Heart right ventricle (tissue), 16 donors: Measurements from ENCODE around the gene FREM2. TPM values are rescaled to one million over a fixed set of nuclear protein-coding genes. Genes with fewer than 3 reads are reported as not detected.
A peak's percentile ranks its signal among the peaks of the same experiment; 100 is the strongest.

ENCODE experiments used
- ATAC-seq, 8 donors: fragments of 200-7000 bp; cut with Tn5 transposase; one replicate each; pipeline ENCODE4 v1.9.1; 2020; ENCODE audit warnings: mild to moderate bottlenecking in 8 of 8, moderate library complexity in 8 of 8, moderate number of reproducible peaks in 1 of 8
- DNase-seq, 2 donors: peaks; one replicate each; pipeline ENCODE4 v3.0.0-alpha.2; 2020
- H3K27ac ChIP-seq, 10 donors: fragments of 200-600 bp; sonication (generic) in 2 of 10; one replicate each; pipeline versions ENCODE4 v1.5.0 to v1.8.0; 2020 to 2022; ENCODE audit warnings: mild to moderate bottlenecking in 3 of 10
- H3K27me3 ChIP-seq, 7 donors: fragments of 200-600 bp; one replicate each; pipeline ENCODE4 v1.8.0; 2021 to 2022; ENCODE audit warnings: mild to moderate bottlenecking in 2 of 7
- H3K36me3 ChIP-seq, 9 donors: fragments of 200-600 bp; sonication (generic) in 1 of 9; one replicate each; pipeline versions ENCODE4 v1.5.0 to v1.8.0; 2020 to 2022; ENCODE audit warnings: mild to moderate bottlenecking in 2 of 9
- H3K4me1 ChIP-seq, 9 donors: fragments of 200-600 bp; sonication (generic) in 1 of 9; one replicate each; pipeline versions ENCODE4 v1.5.0 to v1.8.0; 2020 to 2022; ENCODE audit warnings: mild to moderate bottlenecking in 4 of 9
- H3K4me3 ChIP-seq, 10 donors: fragments of 200-600 bp; sonication (generic) in 2 of 10; one replicate each; pipeline versions ENCODE4 v1.5.0 to v1.8.0; 2020 to 2022; ENCODE audit warnings: mild to moderate bottlenecking in 7 of 10, moderate library complexity in 2 of 10
- H3K9me3 ChIP-seq, 11 donors: fragments of 200-600 bp in 10 of 11; sonication (generic) in 2 of 11; one replicate each; pipeline versions ENCODE4 v1.5.0 to v1.8.0; 2013 to 2022; ENCODE audit warnings: mild to moderate bottlenecking in 2 of 11, control low read depth in 1 of 11, moderate library complexity in 1 of 11
- CTCF ChIP-seq, 9 donors: fragments of 200-600 bp; sonication (generic) in 2 of 9; IDR thresholded peaks; one replicate each; pipeline versions ENCODE4 v1.5.0 to v1.8.0; 2021 to 2022; ENCODE audit warnings: antibody characterized with exemption in 9 of 9, mild to moderate bottlenecking in 5 of 9, moderate library complexity in 1 of 9
- WGBS, 2 donors: extraction: QIAGEN DNeasy Blood & Tissue Kit; methylation state at CpG; one replicate each; pipeline ENCODE4 v1.1.7; 2013; ENCODE audit warnings: inconsistent platforms in 1 of 2; 5-methylcytosine and 5-hydroxymethylcytosine counted together
- intact Hi-C, 10 donors: fragments of 100-400 bp; cut with DNase I; formaldehyde crosslinking; loops; one replicate each; pipeline versions ENCODE4 v1.11.1 to v1.14.2; 2022
- polyA plus RNA-seq, 2 donors: library from polyadenylated mRNA; stranded (reverse); fragments of 200-250 nt; gene quantifications; one replicate each; pipeline ENCODE4 v1.2.3, GENCODE V29; 2013
- total RNA-seq, 10 donors: library from RNA; stranded (reverse); fragmentation: NEBNext Ultra II Directional in 3 of 10; extraction: Animal tissue kit (Norgen Biotek cat#: 25700) in 3 of 10; gene quantifications; one replicate each; pipeline versions ENCODE4 v1.2.1 to v1.2.4, GENCODE V29; 2021 to 2023
- donor health status: Arrhythmogenic right ventricular cardiomyopathy.
- donor health status: ischemic (EF 13 %, LVEDD 7.1; RV severe dilation, severe dysfunction).
- donor health status: healthy with polysubstance abuse.
- donor health status: DM: no; HTN: yes; CAD: no.
- donor health status: DM: no; HTN: no; CAD: no.
- donor health status: ischemic (EF 25% LVEDD 6.9; RV normal size, moderate dysfunction).
- donor health status: ischemic (EF 25% LVEDD 5.7; RV mildly dilated, moderate dysfunction).
- donor health status: healthy.
- donor health status: DM: yes; HTN: yes; CAD: no.
- donor health status: Ischemic cardiomyopathy.
- donor health status: ischemic (EF 35%, LVEDD 5.7; RV mildly dilated, moderate dysfunction).
- donor health status: nonischemic (EF 11% LVEDD 7.7; RV severe dilation, severe dysfunction).
- donor health status: DM: yes; HTN: yes; CAD: no.
- donor health status: PGD.
- donor health status: ischemic (EF 29% LVEDD 5.4; RV normal size, mild dysfunction).
- donor health status: nonischemic (EF 23%, LVEDD 6.1; RV moderate dilation, normal function).

The FREM2 gene
- total and polyA plus RNA-seq, 12 donors: 0.01 to 0.46 (median 0.13) TPM; not detected in 1

GRCh38 chr13:38871275-38871674 lies 184.4 kb downstream of the FREM2 start:
- Histone ChIP-seq H3K4me3 (no peak overlapping the region), H3K4me1 (no peaks in the 10 kb centered on the region), H3K27ac (no peak overlapping the region), H3K27me3 (peaks cover 0 to 16% (median 0%) of the 10 kb centered on the region in 7 donors), H3K9me3 (no peaks in the 10 kb centered on the region), H3K36me3 (no peaks in the 10 kb centered on the region)
- WGBS, 2 donors: 36 to 62% methylated on average over 2 of the region's 2 CpGs
- intact Hi-C loops: loop anchor here in 3 of 10 donors (5.0 to 10.0 kb wide), 2 partner anchors 184 to 186 kb away; partner anchors contain the start of gene FREM2 (in 3 of the 3)
- DNase-seq: no peak
- no peak for TF ChIP-seq CTCF (IDR thresholded peaks at IDR 0.05)
- ATAC-seq: no peak

- H3K4me3 ChIP-seq: no peak overlapping the region
- peak in 8 of 9 donors; percentile 5 to 61 (median 46) for TF ChIP-seq CTCF (IDR thresholded peaks at IDR 0.05)
- WGBS, 2 donors: 14% methylated on average over 7 of the region's 7 CpGs
- peak; percentile 12 to 24 for DNase-seq
- intact Hi-C loops: loop anchor here in 3 of 10 donors (5.0 to 10.0 kb wide), 2 partner anchors 185 to 188 kb away; partner anchors contain the start of gene FREM2 (in 3 of the 3)
- H3K36me3 ChIP-seq: no peaks in the 10 kb centered on the region
- ATAC-seq: peak in 1 of 8 donors; percentile 33
- H3K27ac ChIP-seq: no peak overlapping the region
- peaks cover 0 to 16% (median 0%) of the 10 kb centered on the region in 7 donors for H3K27me3 ChIP-seq
- no peaks in the 10 kb centered on the region for H3K4me1 ChIP-seq
- no peaks in the 10 kb centered on the region for H3K9me3 ChIP-seq
These were observed 185.8 kb downstream of the FREM2 start for GRCh38 chr13:38872693-38873092.

DNA sequence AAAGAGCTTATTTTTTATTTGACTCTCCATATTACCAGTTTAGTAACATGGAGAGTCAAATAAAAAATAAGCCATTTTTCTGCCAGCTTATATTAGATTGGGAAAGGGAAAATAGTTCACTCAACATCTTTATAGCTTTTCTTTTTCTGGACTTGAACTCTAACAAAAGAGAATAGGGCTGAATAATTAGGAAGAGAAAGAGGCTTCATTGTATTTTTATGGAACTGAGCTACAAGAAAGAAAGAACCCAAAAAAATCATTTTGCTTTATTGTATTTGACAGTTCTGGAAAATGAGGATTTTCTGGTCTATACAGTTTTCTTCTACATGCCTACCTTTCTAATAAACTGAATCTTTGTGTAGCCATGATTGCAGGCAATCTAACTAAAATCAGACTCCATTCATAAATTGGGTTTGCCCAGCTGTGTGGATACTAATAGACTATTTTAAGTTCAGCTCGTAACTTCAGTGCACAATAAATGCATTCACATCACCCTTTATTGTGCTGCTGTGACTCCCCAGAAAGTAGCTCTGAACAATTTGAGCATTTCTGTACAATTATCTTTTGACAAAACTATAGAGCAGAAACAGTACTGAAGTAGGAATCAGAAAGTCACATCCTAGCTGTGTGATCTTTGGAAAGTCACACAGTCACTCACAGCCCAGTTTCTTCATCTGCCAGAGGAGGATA lies 188.5 kb downstream of the FREM2 start:
- ATAC-seq: no peak
- Histone ChIP-seq H3K27ac (no peak overlapping the region), H3K4me3 (no peak overlapping the region), H3K36me3 (no peaks in the 10 kb centered on the region), H3K9me3 (no peaks in the 10 kb centered on the region), H3K27me3 (peaks cover 0 to 8% (median 0%) of the 10 kb centered on the region in 7 donors), H3K4me1 (no peaks in the 10 kb centered on the region)
- WGBS, 2 donors: 75 to 84% methylated on average over 1 of the region's 1 CpG
- intact Hi-C loops: loop anchor here in 1 of 10 donors (10.0 kb wide), 1 partner anchor 191 kb away; the partner anchor contains the start of gene FREM2
- TF ChIP-seq CTCF (IDR thresholded peaks at IDR 0.05): no peak
- no peak for DNase-seq

- DNase-seq (no peak), ATAC-seq (no peak)
- WGBS, 2 donors: 58 to 71% methylated on average over 3 of the region's 3 CpGs
- no peak overlapping the region for H3K4me3 ChIP-seq
- intact Hi-C loops: loop anchor here in 1 of 10 donors (10.0 kb wide), 1 partner anchor 194 kb away; the partner anchor contains the start of gene FREM2
- TF ChIP-seq CTCF (IDR thresholded peaks at IDR 0.05): no peak
- no peaks in the 10 kb centered on the region for H3K27me3 ChIP-seq
- H3K4me1 ChIP-seq: no peaks in the 10 kb centered on the region
- no peaks in the 10 kb centered on the region for H3K9me3 ChIP-seq
- H3K27ac ChIP-seq: no peak overlapping the region
- H3K36me3 ChIP-seq: no peaks in the 10 kb centered on the region
These were observed 192.4 kb downstream of the FREM2 start for GRCh38 chr13:38879278-38879677.
